Endothelial cell of umbilical vein (primary cell): ENCODE measurements around the gene MME. TPM values are rescaled to one million over a fixed set of nuclear protein-coding genes. Genes with fewer than 3 reads are reported as not detected.

Experiments
- BruUV-seq: library from RNA; stranded (reverse); fragments of 400-500 nt; replicated peaks from 2 replicates; lab custom pipeline; 2021; lab: Mats Ljungman, UMichigan
- CTCF ChIA-PET: fragments of 300-600, 350-600 bp; sonication (Branson Sonifier 250); formaldehyde crosslinking; loops from one replicate; lab custom pipeline; 2021; ENCODE audit warnings: antibody characterized with exemption, inconsistent platforms; lab: Charles Lee
- POLR2A ChIA-PET: fragments of 300-600, 350-600 bp; sonication (Branson Sonifier 250); formaldehyde crosslinking; loops from one replicate; lab custom pipeline; 2021; ENCODE audit warnings: antibody characterized with exemption, inconsistent platforms; lab: Charles Lee
- DNase-seq: peaks from one replicate; pipeline ENCODE4 v3.0.0-alpha.2; 2011; ENCODE audit warnings: low read depth, low spot score
- FAIRE-seq: peaks from 2 replicates; lab custom pipeline; 2011; peaks lifted over from hg19 to GRCh38; lab: Jason Lieb, UNC
- H2AFZ ChIP-seq: 2 replicates; pipeline ENCODE4 v1.6.0; 2012; ENCODE audit warnings: low read depth, low read length, control low read depth, inconsistent platforms
- H3K27ac ChIP-seq: 2 replicates; pipeline ENCODE4 v1.5.1; 2011; ENCODE audit warnings: low read depth, mild to moderate bottlenecking, control low read depth, low read length, moderate library complexity; ENCODE audit not compliant: insufficient read depth
- H3K27me3 ChIP-seq, 2 experiments: 2 replicates each; pipeline versions ENCODE4 v1.6.0 to v1.6.1; 2011; ENCODE audit warnings: low read length in 2 of 2, mixed read lengths in 1 of 2; ENCODE audit not compliant: control insufficient read depth in 2 of 2, insufficient read depth in 2 of 2
- H3K36me3 ChIP-seq, 2 experiments: 2 replicates in 1 of 2; 3 replicates in 1 of 2; pipeline ENCODE4 v1.5.1; 2011; ENCODE audit warnings: low read length in 2 of 2, mild to moderate bottlenecking in 1 of 2, moderate library complexity in 1 of 2; ENCODE audit not compliant: control insufficient read depth in 2 of 2, insufficient read depth in 2 of 2; ENCODE audit errors: extremely low read depth in 1 of 2
- H3K4me1 ChIP-seq: 3 replicates; pipeline ENCODE4 v1.5.1; 2011; ENCODE audit warnings: mild to moderate bottlenecking, low read length; ENCODE audit not compliant: control insufficient read depth, insufficient read depth; ENCODE audit errors: extremely low read depth
- H3K4me2 ChIP-seq: 2 replicates; pipeline ENCODE4 v1.6.1; 2011; ENCODE audit warnings: low read length, control low read depth, mixed read lengths; ENCODE audit not compliant: insufficient read depth
- H3K4me3 ChIP-seq, 3 experiments: fragments of 200-600 bp in 1 of 3; sonication (generic), shearing (Covaris generic) in 1 of 3; replicated peaks in 1 of 3; 2 replicates each; pipeline ENCODE4 v1.5.1; 2011 to 2016; ENCODE audit warnings: control low read depth in 3 of 3, low read length in 3 of 3, mild to moderate bottlenecking in 2 of 3, inconsistent platforms in 1 of 3, low read depth in 1 of 3, moderate library complexity in 1 of 3; ENCODE audit not compliant: insufficient read depth in 1 of 3
- H3K79me2 ChIP-seq: 2 replicates; pipeline ENCODE4 v1.6.0; 2012; ENCODE audit warnings: low read length, inconsistent platforms; ENCODE audit not compliant: control insufficient read depth, insufficient read depth
- H3K9ac ChIP-seq: replicated peaks from 2 replicates; pipeline ENCODE3; 2011; ENCODE audit warnings: low read length, control low read depth; ENCODE audit not compliant: insufficient read depth; ENCODE audit errors: extremely low read depth
- H3K9me1 ChIP-seq: replicated peaks from 3 replicates; pipeline ENCODE4 v1.6.0; 2011; ENCODE audit warnings: mild to moderate bottlenecking, low read length; ENCODE audit not compliant: control insufficient read depth, insufficient read depth; ENCODE audit errors: extremely low read depth
- H3K9me3 ChIP-seq: replicated peaks from 2 replicates; pipeline ENCODE4 v1.5.1; 2012; ENCODE audit warnings: low read length, inconsistent platforms; ENCODE audit not compliant: control insufficient read depth, insufficient read depth
- H4K20me1 ChIP-seq: replicated peaks from 2 replicates; pipeline ENCODE3; 2011; ENCODE audit warnings: mild to moderate bottlenecking, low read length; ENCODE audit not compliant: control insufficient read depth, insufficient read depth; ENCODE audit errors: extremely low read depth
- FOS ChIP-seq: IDR thresholded peaks from 2 replicates; pipeline ENCODE4 v1.6.1; 2011; ENCODE audit warnings: mild to moderate bottlenecking, low read length, moderate library complexity, borderline replicate concordance; ENCODE audit not compliant: insufficient read depth
- GATA2 ChIP-seq: IDR thresholded peaks from 2 replicates; pipeline ENCODE4 v1.7.0; 2011; ENCODE audit warnings: low read depth, mild to moderate bottlenecking, moderate library complexity, mixed read lengths, low read length; ENCODE audit not compliant: insufficient read length, insufficient read depth
- JUN ChIP-seq: IDR thresholded peaks from 2 replicates; pipeline ENCODE4 v1.6.1; 2011; ENCODE audit warnings: borderline replicate concordance, low read depth; ENCODE audit not compliant: insufficient read length, insufficient read depth
- MYC ChIP-seq: IDR thresholded peaks from one replicate; pipeline ENCODE4 v1.6.1; 2011; ENCODE audit warnings: mild to moderate bottlenecking, low read depth, low read length
- POLR2A ChIP-seq: IDR thresholded peaks from 2 replicates; pipeline ENCODE4 v1.6.1; 2012; ENCODE audit warnings: low read depth, mild to moderate bottlenecking, control low read depth, low read length
- POLR2AphosphoS5 ChIP-seq: IDR thresholded peaks from 2 replicates; pipeline ENCODE4 v1.6.1; 2012; ENCODE audit warnings: low read depth, mild to moderate bottlenecking, control low read depth, low read length, moderate library complexity; ENCODE audit not compliant: insufficient read depth
- dilution Hi-C: fragments of 300-500 bp; cut with MboI; formaldehyde crosslinking; loops from one replicate; pipeline ENCODE4 v1.15.0; 2019; ENCODE audit warnings: low sequenced_read_pairs; ENCODE audit not compliant: extremely low pct_ligation_motif_present
- intact Hi-C: fragments of 100-400 bp; cut with micrococcal nuclease; formaldehyde crosslinking; loops from one replicate; pipeline ENCODE4 v1.10.0; 2022
- polyA plus RNA-seq, 4 experiments: library from polyadenylated mRNA; depleted of rRNA in 3 of 4; stranded (reverse) in 3 of 4; unstranded in 1 of 4; fragments of >200 nt; gene quantifications; 2 replicates each; pipeline versions ENCODE4 v1.2.1 to v1.2.3, GENCODE V29; 2011 to 2012; ENCODE audit warnings: missing spikeins in 1 of 4
- total RNA-seq: library from RNA; stranded (reverse); gene quantifications from 2 replicates; pipeline ENCODE4 v1.2.3, GENCODE V29; 2021
- TF ChIP-seq, protein P1 (sequence below), 2 donors: IDR thresholded peaks; 1 replicate in 1 of 2; 2 replicates in 1 of 2; pipeline ENCODE4 v1.5.1; 2011; ENCODE audit warnings: low read length in 2 of 2, mild to moderate bottlenecking in 2 of 2, moderate library complexity in 2 of 2, control low read depth in 1 of 2, inconsistent platforms in 1 of 2, low read depth in 1 of 2; ENCODE audit not compliant: insufficient read depth in 1 of 2; ENCODE audit errors: extremely low read depth in 1 of 2
- TF ChIP-seq, protein P2 (sequence below): IDR thresholded peaks from 2 replicates; pipeline ENCODE4 v1.6.1; 2011; ENCODE audit not compliant: insufficient read depth, insufficient read length

Gene MME
- total and polyA plus RNA-seq, 2 donors (not counting 3 experiments of a cell fraction or from before 2014, with no cell fraction given) = 6.0 to 10.5 TPM

- no peak overlapping the region for H3K4me3 ChIP-seq
- no peak overlapping the region for H3K27ac ChIP-seq
- no peak overlapping the region for H3K9ac ChIP-seq
- no peaks in the 10 kb centered on the region for H3K4me1 ChIP-seq
- no peaks in the 10 kb centered on the region for H4K20me1 ChIP-seq
- intact Hi-C loops = no loop called here
- DNase-seq (no peak), FAIRE-seq (no peak)
- no peaks in the 10 kb centered on the region for H3K79me2 ChIP-seq
- no peak overlapping the region for H2AFZ ChIP-seq
- ChIA-PET CTCF (interaction anchor here (1.2 kb wide), 1 partner anchor 298 kb away, joined by 3 read pairs; no protein-coding TSS in a partner anchor), POLR2A (no interaction called here)
- no peaks in the 10 kb centered on the region for H3K27me3 ChIP-seq
- TF ChIP-seq POLR2A = no peak
- dilution Hi-C loops = no loop called here
- H3K9me1 ChIP-seq = no peaks in the 10 kb centered on the region
- H3K9me3 ChIP-seq = no peaks in the 10 kb centered on the region
- H3K36me3 ChIP-seq = no peaks in the 10 kb centered on the region
- H3K4me2 ChIP-seq = no peak overlapping the region
- BruUV-seq = no TSS peak
Measured at GRCh38 chr3:155202626-155203025, 122.5 kb downstream of the MME start.

DNA sequence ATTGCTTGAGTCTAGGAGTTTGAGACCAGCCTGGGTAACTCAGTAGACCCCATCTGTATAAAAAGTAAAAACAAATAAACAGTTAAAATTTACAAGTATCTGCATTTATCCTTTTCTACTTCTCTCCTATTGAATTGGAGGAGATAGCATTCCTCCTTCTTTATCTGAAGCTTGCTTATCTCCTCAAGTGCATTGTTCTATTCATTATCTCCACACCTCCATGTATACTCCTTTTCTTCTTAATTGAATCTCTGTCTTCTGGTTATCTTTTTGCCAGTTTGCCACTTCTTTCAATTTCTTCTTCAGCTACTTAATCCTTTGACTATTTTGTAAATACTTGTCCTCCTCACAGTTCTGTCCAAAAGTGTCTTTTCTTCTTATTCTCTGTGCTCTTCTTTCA is 124.7 kb downstream of the MME start:
- Histone ChIP-seq H3K4me3 (no peak overlapping the region), H4K20me1 (no peaks in the 10 kb centered on the region), H3K4me1 (no peaks in the 10 kb centered on the region), H3K9me1 (no peaks in the 10 kb centered on the region), H3K79me2 (no peaks in the 10 kb centered on the region), H3K9ac (no peak overlapping the region), H3K36me3 (no peaks in the 10 kb centered on the region), H3K27ac (no peak overlapping the region), H3K4me2 (no peak overlapping the region), H2AFZ (no peak overlapping the region), H3K9me3 (no peaks in the 10 kb centered on the region), H3K27me3 (no peaks in the 10 kb centered on the region)
- intact Hi-C loops (no loop called here), dilution Hi-C loops (no loop called here)
- FAIRE-seq (no peak), DNase-seq (no peak)
- BruUV-seq = no TSS peak
- TF ChIP-seq POLR2A = no peak
- no peak for TF ChIP-seq FOS
- TF ChIP-seq, protein P1, sequence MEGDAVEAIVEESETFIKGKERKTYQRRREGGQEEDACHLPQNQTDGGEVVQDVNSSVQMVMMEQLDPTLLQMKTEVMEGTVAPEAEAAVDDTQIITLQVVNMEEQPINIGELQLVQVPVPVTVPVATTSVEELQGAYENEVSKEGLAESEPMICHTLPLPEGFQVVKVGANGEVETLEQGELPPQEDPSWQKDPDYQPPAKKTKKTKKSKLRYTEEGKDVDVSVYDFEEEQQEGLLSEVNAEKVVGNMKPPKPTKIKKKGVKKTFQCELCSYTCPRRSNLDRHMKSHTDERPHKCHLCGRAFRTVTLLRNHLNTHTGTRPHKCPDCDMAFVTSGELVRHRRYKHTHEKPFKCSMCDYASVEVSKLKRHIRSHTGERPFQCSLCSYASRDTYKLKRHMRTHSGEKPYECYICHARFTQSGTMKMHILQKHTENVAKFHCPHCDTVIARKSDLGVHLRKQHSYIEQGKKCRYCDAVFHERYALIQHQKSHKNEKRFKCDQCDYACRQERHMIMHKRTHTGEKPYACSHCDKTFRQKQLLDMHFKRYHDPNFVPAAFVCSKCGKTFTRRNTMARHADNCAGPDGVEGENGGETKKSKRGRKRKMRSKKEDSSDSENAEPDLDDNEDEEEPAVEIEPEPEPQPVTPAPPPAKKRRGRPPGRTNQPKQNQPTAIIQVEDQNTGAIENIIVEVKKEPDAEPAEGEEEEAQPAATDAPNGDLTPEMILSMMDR (IDR thresholded peaks at IDR 0.05; ENCODE audit: extremely low read depth in 1 of 2, insufficient read depth in 1 of 2, low read depth in 1 of 2, low read length in 2 of 2) = no peak
- TF ChIP-seq POLR2AphosphoS5 = no peak
- TF ChIP-seq, protein P2, sequence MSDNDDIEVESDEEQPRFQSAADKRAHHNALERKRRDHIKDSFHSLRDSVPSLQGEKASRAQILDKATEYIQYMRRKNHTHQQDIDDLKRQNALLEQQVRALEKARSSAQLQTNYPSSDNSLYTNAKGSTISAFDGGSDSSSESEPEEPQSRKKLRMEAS = no peak
- TF ChIP-seq MYC = no peak
- TF ChIP-seq JUN = no peak
- no peak for TF ChIP-seq GATA2
- ChIA-PET CTCF (interaction anchor here (0.6 to 0.9 kb wide), 2 partner anchors 18 to 30 kb away, joined by 3 to 6 read pairs; no protein-coding TSS in a partner anchor), POLR2A (no interaction called here)
